ENCODE measurements around the gene SEC11A.
"Not testable (repeated sequence)": the region's sequence is repeated elsewhere in the genome, so short reads cannot be mapped to it uniquely, and the experiment has no call there.

SEC11A gene

GRCh38 chr15:84721371-84721770, 5.4 kb upstream of the SEC11A start:
- H3K4me1 Mint-ChIP-seq = peaks cover 43% of the 10 kb centered on the region
- no peak for ATAC-seq
- no peaks in the 10 kb centered on the region for H3K9me3 Mint-ChIP-seq
- no peaks in the 10 kb centered on the region for H3K27me3 Mint-ChIP-seq
- no peak for DNase-seq
- peak overlapping the region; percentile 63 for H3K27ac Mint-ChIP-seq
- no peaks in the 10 kb centered on the region for H3K36me3 Mint-ChIP-seq (ENCODE audit: low read depth)
- H3K4me3 Mint-ChIP-seq = no peak overlapping the region

GRCh38 chr15:84715441-84716035, 401 bp downstream of the SEC11A start:
- peak; percentile 8 for ATAC-seq
- peak; percentile 55 for DNase-seq
- no peaks in the 10 kb centered on the region for H3K9me3 Mint-ChIP-seq

GRCh38 chr15:84714821-84715220, 1.1 kb downstream of the SEC11A start:
- DNase-seq = no peak
- H3K4me3 Mint-ChIP-seq = peak overlapping the region; percentile 92
- H3K27ac Mint-ChIP-seq = peak overlapping the region; percentile 97
- peaks cover 44% of the 10 kb centered on the region for H3K4me1 Mint-ChIP-seq
- no peaks in the 10 kb centered on the region for H3K9me3 Mint-ChIP-seq
- peaks cover 19% of the 10 kb centered on the region for H3K36me3 Mint-ChIP-seq (ENCODE audit: low read depth)
- H3K27me3 Mint-ChIP-seq = no peaks in the 10 kb centered on the region
- ATAC-seq = no peak

More at GRCh38 chr15:84715441-84716035, 401 bp downstream of the SEC11A start:
- peak overlapping the region; percentile 97 for H3K27ac Mint-ChIP-seq
- H3K4me3 Mint-ChIP-seq = peak overlapping the region; percentile 92
- peaks cover 44% of the 10 kb centered on the region for H3K4me1 Mint-ChIP-seq
- H3K36me3 Mint-ChIP-seq (ENCODE audit: low read depth) = peaks cover 19% of the 10 kb centered on the region
- H3K27me3 Mint-ChIP-seq = no peaks in the 10 kb centered on the region

GRCh38 chr15:84714372-84714771, 1.6 kb downstream of the SEC11A start:
- H3K27ac Mint-ChIP-seq = no peak overlapping the region
- peaks cover 19% of the 10 kb centered on the region for H3K36me3 Mint-ChIP-seq (ENCODE audit: low read depth)
- no peaks in the 10 kb centered on the region for H3K27me3 Mint-ChIP-seq
- H3K4me1 Mint-ChIP-seq = peaks cover 44% of the 10 kb centered on the region
- peak overlapping the region; percentile 92 for H3K4me3 Mint-ChIP-seq
- no peaks in the 10 kb centered on the region for H3K9me3 Mint-ChIP-seq
- DNase-seq = no peak
- no peak for ATAC-seq

GRCh38 chr15:84703808-84704207, 12.1 kb downstream of the SEC11A start:
- no peaks in the 10 kb centered on the region for H3K27me3 Mint-ChIP-seq
- DNase-seq = no peak
- no peak for ATAC-seq
- H3K27ac Mint-ChIP-seq = no peak overlapping the region
- H3K4me1 Mint-ChIP-seq = peaks cover 67% of the 10 kb centered on the region
- no peaks in the 10 kb centered on the region for H3K9me3 Mint-ChIP-seq
- H3K4me3 Mint-ChIP-seq = no peak overlapping the region
- peaks cover 18% of the 10 kb centered on the region for H3K36me3 Mint-ChIP-seq (ENCODE audit: low read depth)

GRCh38 chr15:84702961-84703482, 12.9 kb downstream of the SEC11A start:
- ATAC-seq = no peak
- Mint-ChIP-seq H3K4me3 (no peak overlapping the region), H3K4me1 (peaks cover 66% of the 10 kb centered on the region), H3K27ac (peak overlapping the region; percentile 46), H3K36me3 (ENCODE audit: low read depth) (peaks cover 13% of the 10 kb centered on the region), H3K9me3 (no peaks in the 10 kb centered on the region), H3K27me3 (no peaks in the 10 kb centered on the region)
- DNase-seq = no peak

- H3K27ac Mint-ChIP-seq = peak overlapping the region; percentile 90
- H3K36me3 Mint-ChIP-seq (ENCODE audit: low read depth) = peaks cover 12% of the 10 kb centered on the region
- H3K4me1 Mint-ChIP-seq = peaks cover 69% of the 10 kb centered on the region
- peak; percentile 93 for ATAC-seq
- no peaks in the 10 kb centered on the region for H3K9me3 Mint-ChIP-seq
- no peaks in the 10 kb centered on the region for H3K27me3 Mint-ChIP-seq
- peak overlapping the region; percentile 12 for H3K4me3 Mint-ChIP-seq
- DNase-seq = no peak
These were observed 16.3 kb downstream of the SEC11A start for GRCh38 chr15:84699538-84700191.

- Mint-ChIP-seq H3K4me1 (peaks cover 54% of the 10 kb centered on the region), H3K36me3 (ENCODE audit: low read depth) (peaks cover 7% of the 10 kb centered on the region), H3K27ac (no peak overlapping the region), H3K4me3 (no peak overlapping the region), H3K9me3 (no peaks in the 10 kb centered on the region), H3K27me3 (no peaks in the 10 kb centered on the region)
- DNase-seq (no peak), ATAC-seq (no peak)
These were observed 18.5 kb downstream of the SEC11A start for GRCh38 chr15:84697236-84697990.

GRCh38 chr15:84696757-84697156, 19.2 kb downstream of the SEC11A start:
- H3K4me1 Mint-ChIP-seq = peaks cover 57% of the 10 kb centered on the region
- H3K27ac Mint-ChIP-seq = no peak overlapping the region
- peaks cover 8% of the 10 kb centered on the region for H3K36me3 Mint-ChIP-seq (ENCODE audit: low read depth)
- DNase-seq = no peak
- H3K27me3 Mint-ChIP-seq = no peaks in the 10 kb centered on the region
- H3K4me3 Mint-ChIP-seq = no peak overlapping the region
- ATAC-seq = no peak
- no peaks in the 10 kb centered on the region for H3K9me3 Mint-ChIP-seq

- Mint-ChIP-seq H3K27ac (no peak overlapping the region), H3K4me3 (no peak overlapping the region), H3K36me3 (ENCODE audit: low read depth) (peaks cover 32% of the 10 kb centered on the region), H3K4me1 (peaks cover 29% of the 10 kb centered on the region), H3K9me3 (peaks cover 4% of the 10 kb centered on the region), H3K27me3 (no peaks in the 10 kb centered on the region)
- ATAC-seq (no peak), DNase-seq (no peak)
These were observed 25.6 kb downstream of the SEC11A start for GRCh38 chr15:84690342-84690741.

GRCh38 chr15:84689858-84690257, 26.1 kb downstream of the SEC11A start:
- ATAC-seq (no peak), DNase-seq (no peak)
- peaks cover 4% of the 10 kb centered on the region for H3K9me3 Mint-ChIP-seq
- peaks cover 29% of the 10 kb centered on the region for H3K4me1 Mint-ChIP-seq
- no peaks in the 10 kb centered on the region for H3K27me3 Mint-ChIP-seq
- peaks cover 34% of the 10 kb centered on the region for H3K36me3 Mint-ChIP-seq (ENCODE audit: low read depth)
- H3K4me3 Mint-ChIP-seq = no peak overlapping the region
- H3K27ac Mint-ChIP-seq = no peak overlapping the region

GRCh38 chr15:84686446-84686845, 29.5 kb downstream of the SEC11A start:
- H3K27me3 Mint-ChIP-seq, H3K4me3 Mint-ChIP-seq, H3K9me3 Mint-ChIP-seq, DNase-seq, H3K27ac Mint-ChIP-seq, ATAC-seq: not testable (repeated sequence)
- peaks cover 44% of the 10 kb centered on the region for H3K36me3 Mint-ChIP-seq (ENCODE audit: low read depth)
- peaks cover 39% of the 10 kb centered on the region for H3K4me1 Mint-ChIP-seq

- Mint-ChIP-seq H3K27me3 (no peaks in the 10 kb centered on the region), H3K4me1 (peaks cover 38% of the 10 kb centered on the region), H3K9me3 (peaks cover 3% of the 10 kb centered on the region), H3K36me3 (ENCODE audit: low read depth) (peaks cover 39% of the 10 kb centered on the region), H3K4me3 (no peak overlapping the region), H3K27ac (no peak overlapping the region)
- DNase-seq (no peak), ATAC-seq (no peak)
These were observed 30.6 kb downstream of the SEC11A start for GRCh38 chr15:84685304-84685703.

GRCh38 chr15:84684092-84684491, 31.8 kb downstream of the SEC11A start:
- H3K9me3 Mint-ChIP-seq = no peaks in the 10 kb centered on the region
- no peaks in the 10 kb centered on the region for H3K27me3 Mint-ChIP-seq
- H3K4me3 Mint-ChIP-seq = no peak overlapping the region
- H3K4me1 Mint-ChIP-seq = peaks cover 34% of the 10 kb centered on the region
- peaks cover 42% of the 10 kb centered on the region for H3K36me3 Mint-ChIP-seq (ENCODE audit: low read depth)
- no peak for ATAC-seq
- H3K27ac Mint-ChIP-seq = no peak overlapping the region
- no peak for DNase-seq

GRCh38 chr15:84681831-84682230, 34.1 kb downstream of the SEC11A start:
- peak; percentile 80 for ATAC-seq
- Mint-ChIP-seq H3K36me3 (ENCODE audit: low read depth) (peaks cover 39% of the 10 kb centered on the region), H3K27ac (peak overlapping the region; percentile 7), H3K27me3 (no peaks in the 10 kb centered on the region), H3K9me3 (no peaks in the 10 kb centered on the region), H3K4me3 (no peak overlapping the region), H3K4me1 (peaks cover 21% of the 10 kb centered on the region)
- no peak for DNase-seq
